NCI-H2196 treated with DMSO at 0.1 percent for 48 hours (cell line): ENCODE measurements around the gene FBXL14.

Experiments used
- DNase-seq: peaks from one replicate; lab custom pipeline; 2025; ENCODE audit not compliant: unreplicated experiment; lab: John Stamatoyannopoulos, UW

The FBXL14 gene, protein sequence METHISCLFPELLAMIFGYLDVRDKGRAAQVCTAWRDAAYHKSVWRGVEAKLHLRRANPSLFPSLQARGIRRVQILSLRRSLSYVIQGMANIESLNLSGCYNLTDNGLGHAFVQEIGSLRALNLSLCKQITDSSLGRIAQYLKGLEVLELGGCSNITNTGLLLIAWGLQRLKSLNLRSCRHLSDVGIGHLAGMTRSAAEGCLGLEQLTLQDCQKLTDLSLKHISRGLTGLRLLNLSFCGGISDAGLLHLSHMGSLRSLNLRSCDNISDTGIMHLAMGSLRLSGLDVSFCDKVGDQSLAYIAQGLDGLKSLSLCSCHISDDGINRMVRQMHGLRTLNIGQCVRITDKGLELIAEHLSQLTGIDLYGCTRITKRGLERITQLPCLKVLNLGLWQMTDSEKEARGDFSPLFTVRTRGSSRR

DNA sequence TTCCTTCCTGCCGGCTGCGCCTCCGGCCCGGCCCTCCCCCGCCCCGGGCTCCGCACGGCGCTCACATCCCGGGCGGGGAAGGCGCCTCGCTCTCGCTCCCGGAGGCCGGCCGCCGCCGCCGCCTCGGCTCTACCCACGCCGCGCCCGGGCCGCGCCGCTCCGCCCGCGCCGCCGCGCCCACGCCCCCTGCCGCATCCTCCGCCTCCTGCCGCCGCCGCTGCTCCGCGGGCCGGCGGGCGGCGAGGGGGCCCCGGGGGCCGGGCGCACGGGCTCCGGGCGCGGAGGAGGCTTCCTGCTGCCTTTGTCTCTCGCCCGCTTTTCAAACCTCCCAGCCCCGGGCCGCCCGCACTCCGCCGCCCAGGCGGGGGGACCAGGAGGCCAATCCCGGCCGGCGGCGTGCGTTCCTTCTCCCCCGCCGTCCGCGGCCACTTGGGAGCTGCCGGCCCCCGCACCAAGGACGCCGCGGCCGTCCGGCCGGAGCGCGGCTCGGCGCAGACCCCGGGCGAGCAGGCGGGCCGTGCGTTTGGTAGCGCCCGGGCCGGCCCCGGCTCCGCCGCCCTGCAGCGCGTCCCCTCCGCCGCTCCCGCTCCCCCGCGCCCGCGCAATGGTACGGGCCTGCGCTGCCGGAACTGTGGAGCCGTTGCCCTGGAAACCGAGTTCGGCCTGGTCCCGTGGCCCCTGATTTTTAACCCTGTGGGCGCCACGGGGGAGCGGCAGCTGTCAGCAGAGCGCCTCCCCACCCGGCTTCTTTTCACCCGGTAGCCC lies at the start of gene FBXL14:
FBXL14 (minus strand) TSS at position 321 of the 765 bp plus-strand sequence. CDS start 515 bp downstream, outside the sequence.
- DNase-seq = peak; percentile 34

DNA sequence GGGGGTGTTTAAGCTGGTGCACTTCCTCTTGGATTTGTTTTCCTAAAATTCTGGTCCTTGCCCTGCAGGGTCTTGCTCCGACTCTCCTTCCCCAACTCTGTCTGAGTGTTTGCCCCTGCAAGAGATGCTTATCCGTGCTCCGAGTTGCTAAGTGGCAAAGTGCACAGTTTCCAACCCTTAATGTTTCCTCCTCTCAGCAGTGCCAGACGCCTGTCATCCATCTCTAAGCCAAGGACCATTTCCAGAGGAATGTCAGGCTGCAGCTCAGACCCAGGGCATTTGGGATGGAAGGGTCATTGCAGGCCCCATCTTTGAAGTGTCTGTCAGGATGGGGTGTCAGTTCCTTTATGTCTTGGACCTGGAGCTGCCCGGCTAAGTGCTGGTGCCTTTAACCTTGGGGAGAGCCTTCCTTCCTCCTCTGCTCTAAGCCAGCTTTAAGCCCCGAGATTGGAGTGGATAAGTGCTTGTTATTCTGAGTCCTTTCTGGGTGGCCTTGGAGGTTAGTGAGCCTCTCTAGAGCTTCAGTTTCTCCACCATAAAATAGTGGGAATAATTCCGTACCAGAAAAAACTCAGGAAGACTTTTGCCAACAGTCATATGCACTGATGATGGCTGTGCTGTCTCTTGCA lies 49.6 kb upstream of the FBXL14 start:
- DNase-seq = no peak

DNA sequence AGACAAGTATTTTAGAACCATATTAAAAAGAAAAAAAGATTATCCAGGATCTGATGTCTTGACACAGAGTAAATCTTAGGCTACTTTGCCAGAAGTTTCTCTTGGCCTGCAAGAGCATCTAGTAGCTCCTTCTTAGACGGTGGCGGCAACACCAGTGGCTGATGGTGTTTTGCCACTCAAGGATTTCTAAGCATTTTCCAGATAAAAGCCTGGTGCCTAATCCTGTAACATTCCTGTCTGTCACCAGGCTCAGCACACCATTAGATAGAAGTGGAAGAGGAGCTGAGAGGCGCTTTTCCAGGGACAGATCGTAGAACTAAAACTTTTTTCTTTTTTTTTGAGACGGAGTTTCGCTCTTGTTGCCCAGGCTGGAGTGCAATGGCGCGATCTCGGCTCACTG lies 48.7 kb upstream of the FBXL14 start:
- no peak for DNase-seq

DNA sequence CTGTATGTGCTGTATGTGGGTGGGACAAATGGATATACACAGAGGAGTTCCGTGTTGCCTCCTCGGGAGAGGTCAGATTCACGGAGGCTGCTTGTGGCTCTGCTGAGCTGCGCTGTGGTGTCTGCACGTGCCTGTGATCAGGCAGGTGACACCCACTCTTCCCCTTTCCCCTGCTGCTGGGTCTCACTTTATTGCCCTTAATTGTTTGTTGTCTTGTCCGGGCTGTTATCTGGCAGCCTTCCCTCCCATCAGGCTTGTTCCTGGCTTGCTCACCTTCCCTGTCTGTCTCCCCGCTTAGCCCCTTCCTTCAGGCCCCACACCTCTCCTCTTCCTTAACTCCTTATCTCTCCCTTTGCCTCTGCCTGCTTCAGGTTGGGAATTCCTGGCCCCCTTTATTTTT lies 48.1 kb upstream of the FBXL14 start:
- DNase-seq = no peak

DNA sequence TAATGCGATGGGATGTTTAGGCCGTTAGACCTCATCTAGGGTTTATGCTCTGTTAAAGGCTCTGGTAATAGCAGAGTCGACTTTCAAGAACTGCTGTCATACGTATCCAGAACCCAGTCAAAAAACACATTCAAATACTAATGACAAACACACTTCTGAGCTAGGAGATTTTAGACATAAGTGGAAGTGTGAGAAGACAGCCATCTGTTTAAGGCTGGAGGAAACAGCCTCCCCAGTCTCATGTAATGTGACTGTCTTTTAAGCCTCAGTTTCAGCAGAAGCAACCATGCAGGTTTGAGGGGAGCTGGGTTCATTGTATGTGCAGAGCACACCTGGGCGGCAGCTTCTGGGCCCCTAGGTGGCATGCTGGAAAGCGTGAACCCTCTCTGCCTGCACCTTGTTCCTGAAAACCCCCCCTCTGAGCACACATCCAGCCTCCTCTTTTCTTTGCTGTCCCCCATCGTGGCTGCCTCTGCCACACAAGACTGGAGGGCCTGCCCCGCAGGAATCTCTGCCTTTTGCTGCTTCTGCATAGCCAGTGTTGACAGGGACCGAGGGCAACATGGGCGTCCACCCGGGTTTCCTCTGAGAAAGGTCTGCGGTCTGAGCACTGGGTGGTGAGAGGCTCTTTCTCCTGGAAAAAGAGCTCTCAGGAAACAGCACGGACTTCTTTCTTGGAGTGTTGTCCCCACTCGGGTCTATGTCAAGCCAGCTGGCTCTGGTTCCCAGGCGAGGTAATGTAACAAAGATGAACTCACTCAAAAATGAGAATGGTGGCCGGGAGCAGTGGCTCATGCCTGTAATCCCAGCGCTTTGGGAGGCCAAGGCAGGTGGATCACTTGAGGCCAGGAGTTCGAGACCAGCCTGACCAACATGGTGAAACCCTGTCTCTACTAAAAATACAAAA lies 46.2 kb upstream of the FBXL14 start:
- no peak for DNase-seq

DNA sequence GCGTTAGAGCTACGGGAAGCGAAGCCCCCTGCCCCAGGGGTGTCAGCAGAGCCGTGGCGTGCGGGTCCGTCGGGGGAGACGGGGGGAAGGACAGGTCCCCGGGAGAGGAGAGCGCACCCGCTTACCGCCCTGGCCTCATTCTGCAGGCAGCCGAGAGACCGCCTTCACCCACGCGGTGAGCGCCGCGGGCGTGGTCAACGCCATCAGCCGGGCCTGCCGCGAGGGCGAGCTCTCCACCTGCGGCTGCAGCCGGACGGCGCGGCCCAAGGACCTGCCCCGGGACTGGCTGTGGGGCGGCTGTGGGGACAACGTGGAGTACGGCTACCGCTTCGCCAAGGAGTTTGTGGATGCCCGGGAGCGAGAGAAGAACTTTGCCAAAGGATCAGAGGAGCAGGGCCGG lies 45.2 kb upstream of the FBXL14 start:
- DNase-seq = no peak

DNA sequence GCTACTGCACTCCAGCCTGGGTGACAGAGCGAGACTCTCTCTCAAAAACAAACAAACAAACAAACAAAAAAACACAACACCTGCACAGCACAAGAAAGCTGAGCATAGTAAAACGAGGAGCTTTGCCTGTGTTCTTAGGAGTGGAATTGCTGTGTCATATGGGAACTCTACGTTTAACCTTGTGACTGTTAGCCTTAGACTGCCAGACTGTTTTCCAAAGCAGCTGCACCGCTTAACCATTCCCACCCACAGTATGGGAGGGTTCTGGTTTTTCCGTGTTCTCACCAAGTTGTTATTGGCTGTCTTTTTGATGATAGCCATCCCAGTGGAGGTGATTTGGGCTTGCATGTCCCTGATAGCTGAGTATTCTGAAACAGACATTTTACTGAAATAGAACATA lies 43.8 kb upstream of the FBXL14 start:
- DNase-seq = no peak

DNA sequence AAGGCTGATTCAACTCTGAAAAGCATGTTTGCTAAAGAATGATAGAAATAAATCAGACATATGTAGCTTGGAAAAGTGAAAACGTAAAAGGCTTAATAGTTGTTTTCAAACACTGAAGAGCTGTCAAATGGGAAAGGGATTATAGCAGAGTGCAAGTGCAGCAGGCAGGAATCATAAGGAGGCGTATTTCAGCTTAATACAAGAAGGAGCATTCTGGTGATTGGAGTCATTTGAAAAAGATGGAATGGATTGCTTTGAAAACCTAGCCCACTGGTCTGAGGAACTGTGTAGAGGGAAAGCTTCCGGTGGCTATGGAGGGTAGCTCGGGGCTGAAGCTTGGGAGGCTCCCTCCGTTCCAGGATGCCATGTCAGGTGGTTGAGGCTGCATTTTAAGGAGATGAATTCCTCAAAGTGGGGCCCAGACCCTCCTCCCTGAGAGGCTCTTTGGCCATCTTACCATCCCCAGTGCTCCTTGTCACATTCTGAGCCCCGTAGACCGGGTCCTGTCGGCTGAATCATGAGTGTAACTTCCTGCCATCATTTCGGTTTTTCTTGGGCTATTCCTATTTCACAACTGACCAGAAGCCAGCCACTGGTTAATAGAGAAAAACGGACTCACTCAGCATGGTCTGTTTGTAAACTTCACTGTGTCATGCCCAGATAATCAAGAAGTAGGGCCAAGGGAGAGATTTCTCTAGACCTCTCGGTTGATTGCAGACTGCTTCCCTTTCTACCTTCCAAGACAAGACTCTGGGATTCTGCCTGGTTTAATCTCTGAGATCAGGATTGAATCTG lies 41.1 kb upstream of the FBXL14 start:
- DNase-seq = no peak

DNA sequence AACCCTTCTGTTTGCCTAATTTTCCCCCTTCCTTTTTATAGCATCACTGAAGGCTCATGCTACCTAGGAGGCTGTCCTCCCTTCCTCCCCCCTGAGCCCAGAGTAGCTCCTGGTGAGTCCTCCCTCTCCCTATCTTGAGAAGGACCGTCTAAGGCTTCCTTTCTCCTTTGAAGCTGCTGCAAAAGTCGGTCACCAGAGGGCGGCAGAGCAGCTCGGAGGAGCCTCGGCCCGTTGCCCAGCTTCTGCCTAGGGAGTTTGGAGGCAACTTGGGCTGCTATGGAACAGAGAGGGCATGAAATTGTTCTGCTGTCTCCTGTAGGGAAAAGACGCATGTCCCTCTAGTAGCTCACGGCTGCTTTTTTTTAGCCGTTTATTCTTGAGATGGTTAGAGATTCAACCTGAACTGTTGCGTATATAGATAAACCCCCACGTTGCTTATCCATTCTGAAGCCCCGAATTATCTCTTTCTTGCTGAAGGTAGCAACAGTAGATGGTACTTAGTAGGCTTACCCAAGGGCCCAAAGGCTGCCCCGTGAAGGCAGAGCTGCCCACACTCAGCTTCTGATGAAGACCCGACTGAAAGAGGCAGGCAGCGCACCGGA lies 40.3 kb upstream of the FBXL14 start:
- peak; percentile 24 for DNase-seq

DNA sequence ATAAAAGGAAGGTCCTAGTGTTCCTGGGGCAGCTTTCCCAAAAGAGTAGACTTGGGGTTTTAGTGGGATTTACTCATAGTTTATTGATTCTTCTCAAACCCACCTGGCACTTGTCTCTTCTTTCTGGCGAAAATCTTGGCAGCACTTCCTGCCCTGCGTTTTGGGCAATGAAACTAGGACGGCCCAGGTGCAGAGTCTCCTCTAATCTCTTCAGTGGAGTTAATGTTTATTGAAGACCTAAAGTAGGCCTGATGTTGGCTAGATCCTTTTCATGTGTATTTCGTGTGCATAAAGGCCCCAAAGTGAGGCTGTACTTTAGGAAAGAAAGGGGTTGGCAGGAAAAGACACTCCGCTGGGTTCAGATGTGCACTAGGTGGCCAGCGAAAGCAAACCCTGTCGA lies 39.8 kb upstream of the FBXL14 start:
- DNase-seq = no peak

DNA sequence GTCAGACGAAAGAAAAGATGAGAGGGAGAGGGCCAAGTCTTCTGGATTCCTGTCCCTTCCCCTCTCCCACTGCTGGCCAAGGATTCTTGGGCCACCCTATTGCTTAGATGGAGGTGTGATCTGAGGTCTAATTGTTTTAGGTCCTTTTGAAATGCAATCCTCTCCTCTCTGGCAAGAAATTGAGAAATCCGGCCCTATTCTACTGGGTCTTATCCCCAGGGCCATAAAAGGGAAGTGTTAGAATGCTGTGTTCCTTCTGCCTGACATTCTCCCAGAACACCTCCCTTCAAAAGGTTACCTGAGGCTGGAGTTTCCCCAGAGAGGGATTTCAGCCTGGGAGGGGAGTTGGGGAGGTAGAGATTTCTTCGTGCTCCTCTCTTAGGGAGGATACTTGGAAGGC lies 39.1 kb upstream of the FBXL14 start:
- no peak for DNase-seq

DNA sequence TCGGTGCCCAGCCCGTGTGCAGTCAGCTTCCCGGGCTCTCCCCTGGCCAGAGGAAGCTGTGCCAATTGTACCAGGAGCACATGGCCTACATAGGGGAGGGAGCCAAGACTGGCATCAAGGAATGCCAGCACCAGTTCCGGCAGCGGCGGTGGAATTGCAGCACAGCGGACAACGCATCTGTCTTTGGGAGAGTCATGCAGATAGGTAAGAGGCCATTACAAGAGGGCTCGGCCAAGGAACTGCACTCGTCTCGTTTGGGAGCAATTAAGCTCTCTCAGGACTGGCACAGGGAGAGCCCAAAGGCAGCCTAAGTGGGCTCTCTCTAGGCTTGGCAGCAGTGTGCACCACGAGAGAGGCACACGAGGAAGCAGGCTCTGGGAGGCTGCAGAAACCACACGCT lies 38.3 kb upstream of the FBXL14 start:
- DNase-seq = no peak

DNA sequence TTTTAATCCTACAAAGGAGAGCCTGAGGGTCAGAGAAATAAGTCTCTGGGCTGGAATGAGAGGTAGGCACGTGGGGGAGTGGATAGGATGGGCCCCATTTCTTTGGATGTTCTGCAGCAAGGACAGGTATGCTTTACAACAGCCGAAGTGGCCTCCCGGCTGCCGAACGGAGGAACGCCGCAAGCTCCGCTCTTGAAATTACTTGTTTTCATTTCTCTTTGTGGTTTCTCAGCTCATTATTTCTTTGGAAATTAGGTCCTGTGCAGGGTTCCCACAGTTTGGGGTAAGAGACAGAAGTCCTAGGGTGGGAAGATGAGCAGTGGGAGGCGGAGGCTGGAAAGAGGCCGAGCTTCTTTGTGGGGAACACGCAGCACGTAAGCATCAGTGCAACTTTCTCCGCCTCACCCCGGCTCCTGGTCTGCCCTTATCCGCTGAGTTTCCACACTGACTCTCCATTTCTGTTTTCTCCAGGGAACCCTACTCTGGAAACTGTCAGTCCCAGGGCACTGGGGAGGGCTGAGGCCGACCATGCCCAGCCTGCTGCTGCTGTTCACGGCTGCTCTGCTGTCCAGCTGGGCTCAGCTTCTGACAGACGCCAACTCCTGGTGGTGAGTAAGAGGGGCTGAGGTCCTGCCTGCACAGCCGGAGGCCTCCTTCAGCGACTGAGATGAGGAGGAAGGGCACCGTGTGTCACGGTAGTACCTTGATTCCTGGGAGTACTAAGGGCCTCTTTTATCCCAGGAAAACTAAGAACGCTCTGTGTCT lies 36.6 kb upstream of the FBXL14 start:
- no peak for DNase-seq

DNA sequence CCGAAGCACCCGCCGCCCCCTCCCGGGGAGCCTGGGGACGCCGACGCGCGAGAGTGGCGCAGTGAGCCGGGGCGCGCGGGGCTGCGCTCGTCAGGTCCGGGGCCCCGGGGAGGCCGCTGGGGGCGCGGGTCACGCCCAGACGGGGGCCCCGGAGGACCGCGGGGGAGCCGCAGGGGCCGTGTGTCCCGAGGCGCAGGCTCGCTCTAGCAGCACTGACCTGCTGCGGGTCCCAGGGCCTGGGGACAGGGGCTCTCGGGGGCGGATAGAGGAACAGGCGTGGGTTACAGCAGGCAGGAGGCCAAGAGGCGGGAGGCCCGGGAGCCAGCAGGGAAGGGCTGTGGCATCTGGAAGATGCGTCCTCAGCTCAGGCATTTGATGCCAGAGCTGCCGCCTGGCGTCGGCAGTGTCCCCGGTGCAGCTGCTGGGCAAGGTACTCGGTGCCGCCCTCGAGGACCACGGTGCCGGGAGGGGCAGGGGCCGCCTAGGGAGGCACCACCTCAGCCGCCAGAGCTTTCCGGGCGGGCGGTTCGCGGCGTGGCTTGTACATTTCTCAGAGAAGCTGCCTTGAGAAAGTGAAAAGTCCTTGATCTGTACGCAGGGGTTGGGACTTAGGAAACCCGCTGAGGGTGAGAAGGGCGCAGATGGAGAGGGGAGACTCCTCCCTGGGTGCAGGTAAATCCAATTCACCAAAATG lies 35.9 kb upstream of the FBXL14 start:
- no peak for DNase-seq

DNA sequence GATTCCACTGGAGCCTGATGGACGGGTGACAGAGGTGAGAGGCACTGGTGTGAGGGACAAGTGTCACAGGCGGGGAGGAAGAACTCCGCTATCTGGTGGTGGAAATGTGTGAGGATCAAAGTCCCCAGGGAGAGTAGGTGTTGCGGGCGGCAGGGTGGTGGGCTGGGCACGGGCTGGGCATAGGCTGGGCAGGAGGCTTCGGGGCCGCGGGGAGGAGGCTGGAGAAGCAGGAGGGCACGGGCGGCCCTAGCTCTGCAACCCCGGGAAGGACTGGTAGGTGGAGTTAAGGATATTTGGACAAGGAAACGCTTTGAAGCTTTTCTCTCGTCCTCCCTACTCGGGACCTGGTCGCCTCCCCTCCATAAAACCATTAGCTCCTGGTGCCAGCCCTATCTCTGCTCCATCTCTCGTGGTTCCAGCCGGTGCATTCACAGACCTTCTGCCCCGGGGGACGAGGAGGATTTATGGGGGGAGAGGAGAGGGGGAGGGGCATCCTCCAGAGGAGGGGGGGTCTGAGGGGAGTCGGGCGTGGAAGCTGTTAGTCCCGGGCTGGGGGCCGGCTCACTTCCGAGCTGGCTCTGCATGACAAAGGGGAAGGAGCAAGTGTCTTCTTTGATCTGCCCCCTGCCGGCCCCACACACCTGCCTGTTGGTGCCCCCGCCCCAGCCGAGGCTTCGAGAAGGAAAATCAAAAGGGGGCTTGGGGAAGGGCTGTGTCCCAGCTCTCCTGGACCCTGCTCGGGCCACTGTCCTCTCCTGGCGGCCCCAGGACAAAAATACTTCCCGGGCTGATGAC lies 35.2 kb upstream of the FBXL14 start:
- DNase-seq = no peak

DNA sequence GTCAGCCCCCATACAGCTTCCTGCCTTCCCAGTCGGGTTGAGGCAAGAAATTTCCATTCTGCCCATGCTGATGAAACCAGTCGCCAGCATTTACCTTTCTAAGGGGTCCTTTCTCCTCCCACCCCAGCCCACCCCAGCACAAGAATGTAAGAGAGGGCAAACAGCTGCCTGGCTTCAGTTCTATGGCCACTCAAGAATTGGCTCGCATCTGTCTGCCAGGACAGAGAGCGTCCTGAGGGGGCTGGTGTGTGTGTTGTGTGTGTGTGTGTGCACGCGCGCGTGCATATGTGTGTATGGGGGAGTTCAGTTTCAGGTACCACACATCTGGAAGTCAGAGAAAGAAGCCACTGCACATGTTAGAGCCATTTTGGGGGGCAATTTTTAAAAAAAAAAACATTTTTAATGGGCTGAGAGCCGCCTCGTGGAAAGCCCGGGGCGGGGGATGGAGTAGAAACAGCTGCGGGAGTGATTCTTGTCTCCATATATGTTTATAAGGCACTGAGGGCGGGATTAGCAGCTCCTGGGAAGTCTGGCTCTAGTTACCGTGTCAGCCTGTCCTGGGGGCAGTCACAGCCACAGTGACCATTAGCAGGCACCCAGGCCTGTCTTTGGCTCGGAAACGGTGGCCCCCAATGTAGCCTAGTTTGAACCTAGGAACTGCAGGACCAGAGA lies 34.4 kb upstream of the FBXL14 start, which contains the start of gene WNT5B:
WNT5B (plus strand) TSS at position 566 of the 672 bp plus-strand sequence. CDS start 2,124 bp downstream, outside the sequence.
- DNase-seq = no peak

DNA sequence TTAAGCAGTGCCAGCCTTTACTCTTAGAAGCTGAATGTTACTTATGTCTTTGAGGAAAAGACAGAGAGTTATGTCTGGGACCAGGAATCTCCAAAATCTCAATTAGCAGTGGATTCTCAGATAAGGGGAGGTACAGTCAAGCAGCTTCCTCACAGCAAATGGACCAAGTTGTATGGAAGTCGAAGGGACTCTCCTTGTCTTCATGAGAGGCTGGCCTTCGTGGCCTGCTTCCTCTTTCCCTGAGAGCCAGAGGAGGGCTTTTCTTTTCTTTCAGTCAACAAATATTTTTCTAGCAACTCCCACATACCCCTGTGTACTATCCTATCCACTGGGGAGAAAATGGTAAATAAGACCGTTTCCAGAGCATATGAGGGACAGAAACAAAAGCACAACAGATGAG lies 28.0 kb upstream of the FBXL14 start:
- no peak for DNase-seq
